OCI-LY7 (cell line): ENCODE data around the gene ANKRD42. TPM values are rescaled to one million over a fixed set of nuclear protein-coding genes. Genes with fewer than 3 reads are reported as not detected.

Experiments used
- BruUV-seq: library from RNA; stranded (reverse); fragments of 400-500 nt; replicated peaks from 2 replicates; lab custom pipeline; 2021; lab: Mats Ljungman, UMichigan
- CTCF ChIA-PET: fragments of 300-600 bp; sonication (Branson Sonifier 250); formaldehyde crosslinking; loops from one replicate; lab custom pipeline; 2022; ENCODE audit warnings: antibody characterized with exemption; ENCODE audit not compliant: unreplicated experiment; lab: Charles Lee
- POLR2A ChIA-PET: fragments of 300-600 bp; sonication (Branson Sonifier 250); formaldehyde crosslinking; loops from one replicate; lab custom pipeline; 2022; ENCODE audit warnings: antibody characterized with exemption; lab: Charles Lee
- DNase-seq: peaks from one replicate; pipeline ENCODE4 v3.0.0-alpha.2; 2015; ENCODE audit warnings: low spot score
- H2AFZ ChIP-seq: fragments of 200-600 bp; sonication (generic), shearing (Covaris generic); 2 replicates; pipeline ENCODE4 v1.6.1; 2014; ENCODE audit warnings: mild to moderate bottlenecking, antibody characterized with exemption, low read length, moderate library complexity
- H3K27ac ChIP-seq: fragments of 200-600 bp; sonication (generic); 2 replicates; pipeline ENCODE4 v1.5.1; 2014; ENCODE audit warnings: mixed run types, low read depth, mild to moderate bottlenecking, moderate library complexity, low read length, inconsistent platforms; ENCODE audit not compliant: poor library complexity, severe bottlenecking
- H3K36me3 ChIP-seq: fragments of 200-600 bp; sonication (generic); 2 replicates; pipeline ENCODE4 v1.6.1; 2014; ENCODE audit warnings: mild to moderate bottlenecking, antibody characterized with exemption, low read length, moderate library complexity, mixed read lengths; ENCODE audit not compliant: insufficient read depth
- H3K4me1 ChIP-seq: fragments of 200-600 bp; sonication (generic); 2 replicates; pipeline ENCODE4 v1.5.1; 2014; ENCODE audit warnings: mild to moderate bottlenecking, low read length; ENCODE audit not compliant: insufficient read depth, poor library complexity, severe bottlenecking
- H3K4me2 ChIP-seq: fragments of 200-600 bp; sonication (generic); 2 replicates; pipeline ENCODE4 v1.6.1; 2014; ENCODE audit warnings: mild to moderate bottlenecking, low read length
- H3K4me3 ChIP-seq: fragments of 200-600 bp; sonication (generic); 2 replicates; pipeline ENCODE4 v1.5.1; 2014; ENCODE audit warnings: mild to moderate bottlenecking, low read depth, low read length; ENCODE audit not compliant: poor library complexity, severe bottlenecking
- H3K79me2 ChIP-seq: fragments of 200-600 bp; sonication (generic); 2 replicates; pipeline ENCODE4 v1.6.1; 2016; ENCODE audit warnings: low read depth, mild to moderate bottlenecking, low read length, moderate library complexity, mixed read lengths; ENCODE audit not compliant: insufficient read depth
- H3K9me2 ChIP-seq: fragments of 200-600 bp; sonication (generic); 2 replicates; pipeline ENCODE4 v1.6.1; 2016; ENCODE audit warnings: mild to moderate bottlenecking, low read length, mixed read lengths; ENCODE audit not compliant: insufficient read depth
- H3K9me3 ChIP-seq: fragments of 200-600 bp; sonication (generic); 2 replicates; pipeline ENCODE4 v1.6.1; 2014; ENCODE audit warnings: mild to moderate bottlenecking, mixed run types, low read length, mixed read lengths
- H4K20me1 ChIP-seq: fragments of 200-600 bp; sonication (generic); 2 replicates; pipeline ENCODE4 v1.6.1; 2014; ENCODE audit warnings: mild to moderate bottlenecking, antibody characterized with exemption, low read length, moderate library complexity, mixed read lengths; ENCODE audit not compliant: insufficient read depth
- CTCF ChIP-seq: fragments of 200-600 bp; sonication (generic); conservative IDR thresholded peaks from 2 replicates; pipeline ENCODE4 v1.5.1; 2014; ENCODE audit warnings: mild to moderate bottlenecking, antibody characterized with exemption, low read length, moderate library complexity, mixed read lengths
- EZH2phosphoT487 ChIP-seq: fragments of 200-600 bp; sonication (generic); IDR thresholded peaks from 2 replicates; pipeline ENCODE4 v1.6.1; 2018; ENCODE audit warnings: low read depth, borderline replicate concordance, mild to moderate bottlenecking, mixed run types, antibody characterized with exemption, low read length, moderate library complexity, mixed read lengths
- intact Hi-C: fragments of 100-400 bp; cut with micrococcal nuclease; formaldehyde crosslinking; loops from one replicate; pipeline ENCODE4 v1.10.0; 2022; ENCODE audit not compliant: unreplicated experiment
- total RNA-seq, 2 experiments: library from RNA; depleted of rRNA in 1 of 2; stranded (reverse); fragments of >200 nt in 1 of 2; shearing (Covaris generic) in 1 of 2; gene quantifications; 2 replicates each; pipeline ENCODE4 v1.2.3, GENCODE V29; 2014 to 2022

Gene ANKRD42
- total RNA-seq, 2 experiments from 2014 or later: 2.2 to 3.3 TPM

GRCh38 chr11:83158357-83158786 is 35.1 kb upstream of the ANKRD42 start:
- H3K79me2 ChIP-seq: peaks cover 70% of the 10 kb centered on the region
- H3K36me3 ChIP-seq: peaks cover 61% of the 10 kb centered on the region
- no peak overlapping the region for H2AFZ ChIP-seq
- ChIA-PET POLR2A (interaction anchor here (0.9 to 5.1 kb wide), 3 partner anchors 30 to 255 kb away, joined by 3 to 36 read pairs (median 3); partner anchors contain the start of gene DDIAS), CTCF (no interaction called here)
- H3K9me3 ChIP-seq: peaks cover 4% of the 10 kb centered on the region; the same call in 1 of the 2 replicates
- peak overlapping the region; percentile 95 for H3K4me3 ChIP-seq
- H3K27ac ChIP-seq: peak overlapping the region; percentile 77
- H4K20me1 ChIP-seq: peaks cover 50% of the 10 kb centered on the region
- DNase-seq: no peak
- H3K9me2 ChIP-seq: no peaks in the 10 kb centered on the region
- peak overlapping the region; percentile 90 for H3K4me2 ChIP-seq
- H3K4me1 ChIP-seq: peaks cover 56% of the 10 kb centered on the region
- intact Hi-C loops: no loop called here
- TF ChIP-seq EZH2phosphoT487: no peak
- TF ChIP-seq CTCF: 0 out of 2 replicates have a peak, but pooled peaks have one; percentile 5
- BruUV-seq: no TSS peak

GRCh38 chr11:83158965-83159901 is 34.3 kb upstream of the ANKRD42 start:
- Histone ChIP-seq H3K4me1 (peaks cover 49% of the 10 kb centered on the region), H3K36me3 (peaks cover 70% of the 10 kb centered on the region), H3K9me2 (no peaks in the 10 kb centered on the region), H2AFZ (no peak overlapping the region), H3K4me3 (peak overlapping the region; percentile 95), H3K9me3 (peaks cover 4% of the 10 kb centered on the region; the same call in 1 of the 2 replicates), H3K27ac (no peak overlapping the region), H4K20me1 (peaks cover 50% of the 10 kb centered on the region), H3K79me2 (peaks cover 78% of the 10 kb centered on the region), H3K4me2 (peak overlapping the region; percentile 90)
- ChIA-PET CTCF (no interaction called here), POLR2A (interaction anchor here (0.6 to 5.1 kb wide), 19 partner anchors 11 to 1977 kb away, joined by 3 to 36 read pairs (median 4); partner anchors contain the start of gene DDIAS)
- no peak for DNase-seq
- TSS peak; percentile 56 for BruUV-seq
- intact Hi-C loops: no loop called here
- TF ChIP-seq EZH2phosphoT487 (no peak), CTCF (no peak)
